GM23338 (cell line): ENCODE results near the gene ICAM3. TPM values are rescaled to one million over a fixed set of nuclear protein-coding genes. Genes with fewer than 3 reads are reported as not detected.

Experiments
- ATAC-seq: fragments of 200-7000 bp; cut with Tn5 transposase; 3 replicates; pipeline ENCODE4 v1.9.1; 2020
- DNase-seq: peaks from one replicate; pipeline ENCODE4 v3.0.0-alpha.2; 2015; ENCODE audit warnings: low spot score
- H2AFZ ChIP-seq: fragments of 200-600 bp; sonication (generic); 2 replicates; pipeline ENCODE4 v1.8.0; 2016; ENCODE audit warnings: antibody characterized with exemption, mild to moderate bottlenecking, moderate library complexity
- H3F3A ChIP-seq: fragments of 200-600 bp; sonication (generic); replicated peaks from 2 replicates; pipeline ENCODE4 v1.8.0; 2017; ENCODE audit warnings: antibody characterized with exemption, mixed run types, low read depth
- H3K27ac ChIP-seq: fragments of 200-600 bp; sonication (generic); 2 replicates; pipeline ENCODE4 v1.6.1; 2016; ENCODE audit warnings: low read depth
- H3K27me3 ChIP-seq: fragments of 200-600 bp; sonication (generic); 2 replicates; pipeline ENCODE4 v1.8.0; 2016; ENCODE audit warnings: mild to moderate bottlenecking, mixed run types, moderate library complexity; ENCODE audit not compliant: insufficient read depth
- H3K36me3 ChIP-seq: fragments of 200-600 bp; sonication (generic); 2 replicates; pipeline ENCODE4 v1.8.0; 2016; ENCODE audit warnings: mild to moderate bottlenecking; ENCODE audit not compliant: insufficient read depth
- H3K4me1 ChIP-seq: fragments of 200-600 bp; sonication (generic); 2 replicates; pipeline ENCODE4 v1.8.0; 2016; ENCODE audit warnings: mild to moderate bottlenecking, moderate library complexity; ENCODE audit not compliant: insufficient read depth
- H3K4me2 ChIP-seq: fragments of 200-600 bp; sonication (generic); 2 replicates; pipeline ENCODE4 v1.7.1; 2017; ENCODE audit warnings: mixed run types
- H3K4me3 ChIP-seq: fragments of 200-600 bp; sonication (generic); 2 replicates; pipeline ENCODE4 v1.6.1; 2016; ENCODE audit warnings: mixed run types
- H3K79me2 ChIP-seq: fragments of 200-600 bp; sonication (generic); replicated peaks from 2 replicates; pipeline ENCODE4 v1.8.0; 2017; ENCODE audit warnings: mild to moderate bottlenecking; ENCODE audit not compliant: insufficient read depth
- H3K9me2 ChIP-seq: fragments of 200-600 bp; sonication (generic); 2 replicates; pipeline ENCODE4 v1.8.0; 2017; ENCODE audit not compliant: insufficient read depth
- H4K20me1 ChIP-seq: fragments of 200-600 bp; sonication (generic); replicated peaks from 2 replicates; pipeline ENCODE4 v1.8.0; 2017; ENCODE audit warnings: mild to moderate bottlenecking; ENCODE audit not compliant: insufficient read depth
- H3K27ac Mint-ChIP-seq: 2 replicates; pipeline ENCODE4 v1.8.0; 2020; ENCODE audit warnings: inconsistent platforms, mild to moderate bottlenecking, moderate library complexity, mixed read lengths
- H3K27me3 Mint-ChIP-seq: 3 replicates; pipeline ENCODE4 v1.8.0; 2022; ENCODE audit warnings: low read depth, mild to moderate bottlenecking, moderate library complexity, mixed read lengths, inconsistent platforms; ENCODE audit not compliant: insufficient read depth, poor library complexity
- H3K36me3 Mint-ChIP-seq: 3 replicates; pipeline ENCODE4 v1.8.0; 2021; ENCODE audit warnings: low read depth, mild to moderate bottlenecking, inconsistent platforms, moderate library complexity, mixed read lengths
- H3K4me1 Mint-ChIP-seq: 3 replicates; pipeline ENCODE4 v1.8.0; 2020; ENCODE audit warnings: mild to moderate bottlenecking, inconsistent platforms, mixed read lengths
- H3K4me3 Mint-ChIP-seq: 3 replicates; pipeline ENCODE4 v1.8.0; 2021; ENCODE audit warnings: moderate library complexity, mild to moderate bottlenecking, inconsistent platforms, mixed read lengths
- H3K9me3 Mint-ChIP-seq: 3 replicates; pipeline ENCODE4 v1.8.0; 2020; ENCODE audit warnings: moderate library complexity, mild to moderate bottlenecking, inconsistent platforms, mixed read lengths
- CREB1 ChIP-seq: fragments of 250-450 bp; sonication (Bioruptor Pico); IDR thresholded peaks from 2 replicates; pipeline ENCODE4 v1.5.0; 2020; ENCODE audit warnings: low read depth, mild to moderate bottlenecking, moderate library complexity
- CTCF ChIP-seq, 2 experiments: fragments of 200-600 bp in 1 of 2; sonication (generic) in 1 of 2; conservative IDR thresholded peaks; 2 replicates each; pipeline versions ENCODE4 v1.5.1 to v1.6.1; 2016 to 2017; ENCODE audit warnings: antibody characterized with exemption in 2 of 2, low read depth in 2 of 2, mild to moderate bottlenecking in 2 of 2, moderate library complexity in 1 of 2
- ETS1 ChIP-seq: IDR thresholded peaks from 2 replicates; pipeline ENCODE4 v1.6.1; 2016; ENCODE audit warnings: antibody characterized with exemption
- EZH2 ChIP-seq: fragments of 200-600 bp; sonication (generic); IDR thresholded peaks from one replicate; pipeline ENCODE4 v1.8.0; 2017; ENCODE audit warnings: antibody characterized with exemption, mild to moderate bottlenecking, low read depth; ENCODE audit not compliant: unreplicated experiment
- EZH2phosphoT487 ChIP-seq: fragments of 200-600 bp; sonication (generic); IDR thresholded peaks from one replicate; pipeline ENCODE4 v1.8.1; 2018; ENCODE audit warnings: antibody characterized with exemption; ENCODE audit not compliant: unreplicated experiment
- JUNB ChIP-seq: IDR thresholded peaks from one replicate; pipeline ENCODE4 v1.6.1; 2016; ENCODE audit warnings: antibody characterized with exemption; ENCODE audit not compliant: unreplicated experiment
- NANOG ChIP-seq: IDR thresholded peaks from 2 replicates; pipeline ENCODE4 v1.6.1; 2016; ENCODE audit warnings: antibody characterized with exemption, borderline replicate concordance
- POLR2AphosphoS5 ChIP-seq: IDR thresholded peaks from 2 replicates; pipeline ENCODE4 v1.6.1; 2016; ENCODE audit warnings: antibody characterized with exemption, low read depth
- REST ChIP-seq: IDR thresholded peaks from one replicate; pipeline ENCODE4 v1.6.1; 2018; ENCODE audit warnings: antibody characterized with exemption; ENCODE audit not compliant: unreplicated experiment
- STAT1 ChIP-seq: IDR thresholded peaks from one replicate; pipeline ENCODE4 v1.6.1; 2016; ENCODE audit warnings: antibody characterized with exemption; ENCODE audit not compliant: unreplicated experiment
- ZNF114 ChIP-seq: fragments of 250-450 bp; sonication (Bioruptor Pico); IDR thresholded peaks from 2 replicates; pipeline ENCODE4 v1.5.0; 2020; ENCODE audit warnings: mild to moderate bottlenecking, moderate library complexity
- ZNF331 ChIP-seq: fragments of 250-450 bp; sonication (Bioruptor Pico); IDR thresholded peaks from 2 replicates; pipeline ENCODE4 v1.5.0; 2020; ENCODE audit warnings: low read depth, mild to moderate bottlenecking, moderate library complexity
- ZNF462 ChIP-seq: fragments of 250-450 bp; sonication (Bioruptor Pico); IDR thresholded peaks from 2 replicates; pipeline ENCODE4 v1.5.0; 2020; ENCODE audit warnings: mild to moderate bottlenecking, moderate library complexity
- polyA plus RNA-seq: library from polyadenylated mRNA; unstranded; fragments of >200 nt; fragmentation: Nextera tagmentation; extraction: Ambion mirVana; gene quantifications from 2 replicates; pipeline ENCODE4 v1.2.1, GENCODE V29; 2016
- total RNA-seq: library from RNA; depleted of rRNA; stranded (reverse); fragments of >200 nt; shearing (Covaris generic); gene quantifications from 2 replicates; pipeline ENCODE4 v1.2.3, GENCODE V29; 2014

ICAM3 gene
- total and polyA plus RNA-seq, 2 experiments from 2014 or later, result 9.6 to 14.7 TPM

- no peak for ATAC-seq
- Mint-ChIP-seq H3K27ac (no peak overlapping the region), H3K4me3 (no peak overlapping the region), H3K36me3 (peaks cover 69% of the 10 kb centered on the region), H3K27me3 (no peaks in the 10 kb centered on the region), H3K4me1 (no peaks in the 10 kb centered on the region), H3K9me3 (no peaks in the 10 kb centered on the region)
- DNase-seq, result no peak
- Histone ChIP-seq H3K4me3 (no peak overlapping the region), H4K20me1 (peaks cover 17% of the 10 kb centered on the region), H3K9me2 (no peaks in the 10 kb centered on the region), H3K27me3 (no peaks in the 10 kb centered on the region), H3K36me3 (peaks cover 27% of the 10 kb centered on the region; the same call in 1 of the 2 replicates), H3K4me2 (no peak overlapping the region), H3F3A (no peaks in the 10 kb centered on the region; the same call in 1 of the 2 replicates), H3K79me2 (peaks cover 11% of the 10 kb centered on the region), H3K27ac (no peak overlapping the region), H2AFZ (no peak overlapping the region), H3K4me1 (no peaks in the 10 kb centered on the region)
- TF ChIP-seq CTCF (conservative IDR thresholded peaks at IDR 0.05; ENCODE audit: low read depth in 2 of 2) (no peak), CREB1 (no peak), EZH2 (no peak), EZH2phosphoT487 (no peak), ETS1 (no peak), STAT1 (no peak), POLR2AphosphoS5 (no peak), REST (no peak), ZNF331 (CRISPR knock-in tag) (no peak), ZNF114 (no peak), NANOG (no peak), JUNB (no peak), ZNF462 (CRISPR knock-in tag) (no peak)
These were observed 13.7 kb downstream of the ICAM3 start for GRCh38 chr19:10325732-10326131.
